Measurements from ENCODE around the gene KIF26B. TPM values are rescaled to one million over a fixed set of nuclear protein-coding genes. Genes with fewer than 3 reads are reported as not detected.

KIF26B gene
- total RNA-seq, 1 donor from 2014 or later, result 4.0 TPM

DNA sequence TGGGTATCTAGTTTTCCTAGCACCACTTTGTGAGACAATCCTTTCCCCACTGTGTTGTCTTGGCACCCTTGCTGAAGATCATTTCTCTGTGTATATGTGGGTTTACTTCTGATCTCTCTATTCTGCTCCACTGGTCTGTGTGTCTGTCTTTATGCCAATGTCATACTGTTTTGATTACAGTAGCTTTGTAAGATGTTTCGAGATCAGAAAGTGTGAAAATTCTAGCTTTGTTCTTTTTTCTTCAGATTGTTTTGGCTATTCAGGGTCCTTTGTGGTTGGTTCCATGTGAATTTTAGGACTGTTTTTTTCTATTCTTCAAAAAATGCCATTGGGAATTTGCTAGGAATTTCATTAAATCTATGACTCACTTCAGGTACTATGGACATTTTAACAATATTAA lies 116.2 kb downstream of the KIF26B start:
- no peak for DNase-seq (ENCODE audit: extremely low read depth, low read depth, low spot score)

DNA sequence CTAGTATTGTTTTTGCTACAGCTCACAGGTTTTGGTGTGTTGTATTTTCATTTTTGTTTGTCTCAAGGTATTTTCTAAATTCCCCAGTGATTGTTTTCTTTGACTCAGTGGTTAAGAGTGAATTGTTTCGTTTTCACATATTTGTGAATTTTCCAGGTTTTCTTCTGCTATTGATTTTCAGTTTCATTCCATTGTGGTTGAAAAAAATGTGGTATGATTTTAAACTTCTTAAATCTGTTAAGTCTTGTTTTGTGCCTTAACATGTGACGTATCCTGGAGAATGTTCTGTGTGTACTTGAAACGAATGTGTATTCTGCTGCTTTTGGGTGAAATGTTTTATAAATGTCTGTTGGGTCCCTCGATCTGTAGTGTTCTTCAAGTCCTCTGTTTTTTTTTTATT lies 117.9 kb downstream of the KIF26B start:
- no peak for DNase-seq (ENCODE audit: extremely low read depth, low read depth, low spot score)

DNA sequence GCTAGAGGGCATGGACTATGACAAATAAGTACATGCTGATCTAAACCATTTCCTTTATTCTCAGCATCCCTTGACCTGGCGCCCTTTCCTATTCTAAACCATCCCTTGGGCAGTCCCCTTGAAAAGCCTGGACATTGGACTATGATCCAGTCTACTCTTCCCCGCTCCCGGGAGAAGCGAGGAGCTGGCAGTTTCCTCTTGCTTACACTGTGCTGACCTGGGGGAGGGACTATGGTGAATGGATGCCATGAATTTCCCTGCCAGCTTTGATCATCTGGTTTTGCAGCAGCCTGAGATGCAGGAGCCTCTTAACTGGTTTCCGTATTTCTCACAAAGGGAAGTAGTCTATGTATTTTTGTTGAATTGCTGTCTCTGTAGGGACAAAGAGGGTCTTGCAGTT lies 121.7 kb downstream of the KIF26B start:
- DNase-seq (ENCODE audit: extremely low read depth, low read depth, low spot score), result no peak

DNA sequence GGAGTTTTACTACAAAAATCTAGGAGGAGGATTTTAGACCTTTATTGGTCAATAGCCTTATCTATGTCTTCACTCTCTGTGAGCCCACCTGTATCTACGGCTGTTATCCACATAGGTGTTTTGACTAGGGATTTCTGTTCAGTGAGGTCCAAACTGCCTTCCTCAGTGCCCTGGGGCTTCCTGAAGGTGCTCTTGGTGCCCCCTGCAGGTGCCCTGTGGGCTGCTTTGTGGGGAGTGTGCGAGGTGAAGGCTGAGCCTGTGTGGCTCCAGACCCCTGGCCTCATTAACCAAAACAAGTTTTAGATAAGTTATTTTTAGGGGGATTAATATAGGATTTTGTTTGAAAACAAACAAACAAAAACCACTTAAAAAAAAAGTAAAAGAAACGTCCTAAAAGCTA lies 122.5 kb downstream of the KIF26B start:
- no peak for DNase-seq (ENCODE audit: extremely low read depth, low read depth, low spot score)

DNA sequence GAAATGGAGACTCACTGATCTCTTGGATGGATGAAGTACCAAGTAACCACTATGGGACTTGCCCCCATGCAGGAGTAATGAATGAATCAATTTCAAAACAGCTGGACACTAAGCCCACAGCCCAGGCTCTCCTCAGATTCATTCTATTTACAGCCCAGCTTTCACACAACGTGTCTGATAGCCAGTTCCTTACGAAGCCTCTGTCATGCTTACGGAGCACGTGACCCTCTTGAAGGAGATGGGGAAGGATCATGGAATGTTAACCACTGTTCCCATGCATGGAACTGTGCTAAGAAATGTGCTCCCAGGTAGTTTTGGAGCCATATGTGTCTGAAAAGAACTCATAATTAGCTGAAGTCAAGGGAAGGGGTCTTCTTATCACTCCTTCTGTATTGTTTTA lies 124.1 kb downstream of the KIF26B start:
- no peak for DNase-seq (ENCODE audit: extremely low read depth, low read depth, low spot score)

DNA sequence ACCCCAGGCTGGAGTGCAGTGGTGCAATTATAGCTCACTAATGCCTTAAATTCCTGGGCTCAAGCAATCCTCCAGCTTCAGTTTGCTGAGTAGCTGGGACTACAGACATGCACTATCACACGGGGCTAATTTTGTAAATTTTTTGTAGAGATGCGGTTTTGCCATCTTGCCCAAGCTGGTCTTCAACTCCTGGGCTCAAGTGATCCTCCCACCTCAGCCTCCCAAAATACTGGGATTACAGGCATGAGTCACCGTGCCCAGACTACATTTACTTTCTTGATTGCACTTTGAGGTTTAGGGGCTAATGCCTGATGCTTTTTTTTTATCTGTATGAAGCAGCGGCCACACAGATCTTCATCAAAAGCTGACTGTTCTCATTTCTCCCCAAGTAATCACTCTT lies 124.6 kb downstream of the KIF26B start:
- DNase-seq (ENCODE audit: extremely low read depth, low read depth, low spot score), result no peak

DNA sequence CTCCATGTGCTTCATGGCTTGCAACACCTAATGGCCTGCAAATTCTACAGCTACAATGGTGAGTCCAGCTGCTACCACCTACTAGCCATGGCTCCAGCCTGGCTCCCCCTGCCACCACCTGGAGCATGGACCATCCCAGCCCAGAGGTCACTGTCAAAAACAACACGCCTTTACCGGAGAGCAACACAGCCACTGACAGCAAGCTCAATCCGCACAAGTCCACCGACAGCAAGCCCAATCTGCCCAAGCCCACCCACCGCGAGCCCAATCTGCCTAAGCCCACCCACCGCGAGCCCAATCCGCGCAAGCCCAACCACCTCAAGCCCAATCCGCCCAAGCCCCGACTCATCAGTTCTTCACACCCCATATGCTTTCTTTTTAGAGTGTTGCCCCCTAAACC lies 128.2 kb downstream of the KIF26B start:
- no peak for DNase-seq (ENCODE audit: extremely low read depth, low read depth, low spot score)

DNA sequence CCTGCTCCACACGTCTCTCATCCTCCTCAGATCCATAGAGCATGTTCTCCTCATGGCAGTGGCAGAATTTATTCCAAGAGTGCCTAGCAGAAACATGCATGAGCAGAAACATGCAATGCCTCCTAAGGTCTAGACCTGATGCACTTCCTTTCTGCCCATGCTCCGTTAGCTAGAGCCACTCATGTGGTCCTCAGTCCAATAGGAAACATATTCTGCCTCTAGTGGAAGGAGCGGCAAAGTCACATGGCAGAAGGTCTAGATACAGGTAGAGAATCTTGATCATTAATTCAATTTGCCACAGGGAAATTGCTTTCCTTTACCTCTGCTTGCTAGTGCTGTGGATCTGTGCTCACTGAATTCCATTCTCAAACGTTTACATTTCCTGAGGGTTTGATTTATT lies 130.4 kb downstream of the KIF26B start:
- DNase-seq (ENCODE audit: extremely low read depth, low read depth, low spot score), result no peak

DNA sequence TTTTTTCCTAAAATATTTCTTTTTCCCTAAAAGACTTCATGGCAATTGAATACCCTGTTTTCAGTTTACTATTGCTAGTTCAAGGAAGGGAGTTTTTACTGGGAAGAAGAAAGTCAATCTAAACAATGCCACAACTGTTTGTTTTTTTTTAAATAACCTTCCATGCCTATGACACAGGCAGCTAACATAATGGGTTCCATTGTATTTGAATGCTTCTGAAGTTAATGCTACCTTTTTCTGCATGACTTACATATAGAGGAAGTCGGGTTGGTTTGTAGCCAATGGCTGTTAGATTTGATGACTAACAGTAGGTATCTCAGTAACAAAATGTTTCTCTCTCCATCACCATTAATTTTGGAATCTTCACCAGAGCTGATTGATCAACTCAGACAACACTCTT lies 134.0 kb downstream of the KIF26B start:
- no peak for DNase-seq (ENCODE audit: extremely low read depth, low read depth, low spot score)

DNA sequence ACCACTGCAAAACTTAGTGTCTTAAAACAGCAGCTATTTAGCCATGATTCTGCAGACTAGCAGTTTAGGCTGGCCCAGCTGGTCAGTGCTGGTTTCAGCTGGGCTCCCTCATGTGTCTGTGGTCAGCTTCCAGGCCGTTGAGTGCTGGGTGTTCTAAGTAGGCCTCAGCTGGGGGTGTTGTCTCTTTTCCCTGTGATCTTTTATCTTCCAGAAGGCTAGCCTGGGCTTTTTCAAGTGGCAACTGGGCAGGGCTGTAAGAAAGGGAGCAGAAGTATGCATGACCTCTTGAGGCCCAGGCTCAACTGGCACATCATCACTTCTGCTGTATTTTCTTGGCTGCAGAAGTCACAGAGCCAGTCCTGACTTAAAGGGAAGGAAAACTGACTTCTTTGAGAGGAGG lies 136.1 kb downstream of the KIF26B start:
- no peak for DNase-seq (ENCODE audit: extremely low read depth, low read depth, low spot score)

DNA sequence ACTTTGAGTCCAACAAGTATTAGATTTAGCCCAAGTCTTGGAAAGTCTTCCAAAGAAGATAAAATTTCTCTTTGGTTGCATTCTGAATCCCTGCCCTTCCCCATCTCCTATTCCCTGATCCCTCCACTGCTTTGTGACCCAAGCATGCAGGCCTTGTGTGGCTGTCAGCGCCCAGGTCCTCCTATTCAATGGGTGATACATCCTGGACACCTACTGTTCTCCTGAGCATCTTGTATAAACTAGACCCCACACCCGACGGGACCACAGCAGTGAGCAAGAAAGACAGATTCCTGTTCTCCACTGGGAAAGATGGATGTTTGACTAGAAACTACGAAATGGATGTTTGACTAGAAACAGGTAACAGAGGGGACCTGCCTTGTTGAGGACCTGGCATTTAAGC lies 136.6 kb downstream of the KIF26B start:
- no peak for DNase-seq (ENCODE audit: extremely low read depth, low read depth, low spot score)

DNA sequence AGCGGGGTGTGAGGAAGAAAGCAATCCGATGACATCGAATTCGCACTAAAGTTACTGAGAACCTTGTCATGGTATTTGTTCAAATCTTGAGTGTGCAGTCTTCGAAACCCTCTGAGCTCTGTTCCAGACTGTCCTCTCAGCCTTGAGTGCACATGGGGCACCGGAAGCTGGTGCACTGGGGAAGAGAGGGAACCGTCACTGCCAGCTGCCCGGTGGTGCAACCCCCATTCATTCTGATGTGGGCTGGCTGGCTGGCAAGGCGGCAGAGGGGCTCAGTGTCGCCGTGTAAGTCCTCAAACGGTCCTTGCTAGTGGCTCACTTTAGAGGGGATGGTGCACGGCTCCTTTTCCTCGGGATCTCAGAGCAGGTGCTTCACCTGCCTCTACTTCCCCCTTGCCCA lies 137.4 kb downstream of the KIF26B start:
- DNase-seq (ENCODE audit: extremely low read depth, low read depth, low spot score), result no peak

DNA sequence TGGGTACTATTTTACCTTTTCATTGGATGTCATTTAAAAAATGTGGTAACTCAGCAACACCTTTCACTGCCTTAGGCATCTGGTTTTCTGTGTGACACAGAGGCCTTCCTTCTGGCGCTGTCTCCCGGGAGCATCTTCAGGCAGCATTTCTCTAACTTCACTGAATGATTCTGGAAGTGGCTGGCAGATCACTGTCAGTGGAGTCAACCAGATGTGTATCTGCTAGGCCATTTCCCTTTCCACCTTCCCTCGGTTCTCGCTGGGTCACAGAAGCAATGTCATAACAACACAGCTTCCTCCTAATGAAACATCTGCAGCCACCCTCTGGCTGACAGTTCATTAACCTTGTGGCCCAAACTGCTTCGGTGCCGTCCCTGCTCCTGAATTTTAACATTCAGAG lies 137.8 kb downstream of the KIF26B start:
- DNase-seq (ENCODE audit: extremely low read depth, low read depth, low spot score), result no peak

DNA sequence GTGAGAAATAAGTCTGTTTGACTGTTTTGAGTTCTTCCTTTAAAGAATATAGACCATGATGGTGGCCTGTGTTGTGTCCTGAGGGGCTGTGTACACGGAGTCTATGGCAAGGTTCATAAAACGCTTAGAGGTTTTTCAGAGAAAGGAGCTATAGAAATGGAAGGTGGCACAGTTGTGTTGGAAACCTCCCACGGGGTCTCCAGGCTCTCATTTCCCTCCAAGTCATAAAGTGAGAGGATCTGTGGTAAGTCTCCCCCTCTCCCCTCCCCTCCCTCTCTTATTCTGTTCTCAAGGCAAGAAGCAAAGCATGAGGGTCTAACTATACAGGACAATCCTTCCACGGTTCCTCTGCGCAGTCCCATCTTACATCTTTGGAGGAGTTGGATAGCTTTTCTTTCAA lies 139.2 kb downstream of the KIF26B start:
- DNase-seq (ENCODE audit: extremely low read depth, low read depth, low spot score), result no peak

DNA sequence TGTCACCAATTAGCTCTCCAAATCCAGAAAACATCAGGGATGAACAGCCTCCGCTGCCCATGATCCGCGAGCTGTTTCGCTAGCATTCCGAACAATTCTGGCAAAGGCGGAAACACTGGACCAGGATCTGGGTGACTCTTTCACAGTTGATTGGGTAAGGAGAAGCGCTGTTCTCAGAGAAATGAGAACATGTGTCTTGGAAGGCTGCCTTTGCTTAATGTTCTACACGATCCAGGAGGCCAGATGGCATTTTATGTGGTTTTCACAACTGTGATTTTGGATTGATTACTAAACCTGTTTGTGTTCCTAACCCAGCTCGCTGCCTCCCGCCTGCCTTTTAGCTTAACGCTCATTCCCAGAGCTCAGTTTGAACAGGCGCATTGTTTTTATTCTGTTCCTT lies 144.0 kb downstream of the KIF26B start:
- no peak for DNase-seq (ENCODE audit: extremely low read depth, low read depth, low spot score)

DNA sequence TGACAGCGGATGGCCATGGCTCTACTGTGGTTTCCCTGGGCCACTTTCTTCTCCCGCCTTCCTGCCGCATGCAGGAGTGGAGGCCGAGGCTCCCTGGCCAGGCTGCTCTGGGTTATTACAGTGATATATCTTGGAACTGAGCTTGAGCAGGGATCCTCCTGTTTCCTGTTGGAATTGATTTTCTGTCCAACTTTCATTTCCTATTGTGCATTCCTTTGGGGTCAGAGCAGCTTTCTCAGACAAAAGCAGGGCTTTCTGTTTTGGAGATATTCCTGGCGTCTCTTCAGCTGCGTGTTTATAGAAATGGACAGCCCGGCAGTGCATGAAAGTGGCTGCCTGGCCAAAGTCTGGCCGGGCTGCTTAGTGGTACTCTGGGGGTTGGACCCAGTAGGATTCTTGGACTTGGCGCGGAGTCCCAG lies 146.4 kb downstream of the KIF26B start:
- DNase-seq (ENCODE audit: extremely low read depth, low read depth, low spot score), result no peak

DNA sequence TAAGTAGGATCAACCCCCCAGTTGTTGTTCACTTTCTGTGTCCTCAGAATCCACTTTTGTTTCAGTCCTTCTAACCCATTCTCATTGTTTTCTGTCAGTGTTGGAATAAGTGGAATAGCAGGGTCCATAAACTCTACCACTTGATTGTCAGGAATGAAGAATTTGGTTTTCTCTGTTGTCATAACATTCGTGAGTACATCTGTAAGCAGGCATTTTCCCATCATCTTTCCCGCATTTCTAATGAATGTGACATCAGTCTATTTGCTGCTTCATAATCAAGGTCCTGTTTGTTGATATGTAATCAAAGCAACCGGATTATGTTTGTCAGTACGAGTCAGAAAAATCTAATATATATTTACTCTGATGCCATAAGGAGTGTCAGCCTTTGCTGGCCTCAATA lies 147.1 kb downstream of the KIF26B start:
- no peak for DNase-seq (ENCODE audit: extremely low read depth, low read depth, low spot score)

DNA sequence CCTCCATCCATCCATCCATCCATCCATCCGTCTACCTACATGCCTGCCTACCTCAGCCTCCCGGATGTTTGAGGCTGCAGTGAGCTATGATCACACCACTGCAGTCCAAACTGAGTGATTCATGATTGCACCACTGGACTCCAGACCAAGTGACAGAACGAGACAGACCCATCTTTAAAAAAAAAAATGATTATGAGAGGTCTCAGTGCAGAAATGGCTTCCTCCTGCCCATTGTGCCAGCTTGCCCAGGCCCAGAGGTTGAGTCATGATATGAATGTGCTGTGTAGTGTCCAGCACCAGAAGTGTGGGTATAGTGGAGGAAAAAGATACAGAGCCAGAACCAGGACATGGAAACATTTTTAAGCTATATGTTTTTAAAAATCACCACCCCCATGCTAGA lies 149.9 kb downstream of the KIF26B start:
- DNase-seq (ENCODE audit: extremely low read depth, low read depth, low spot score), result no peak

DNA sequence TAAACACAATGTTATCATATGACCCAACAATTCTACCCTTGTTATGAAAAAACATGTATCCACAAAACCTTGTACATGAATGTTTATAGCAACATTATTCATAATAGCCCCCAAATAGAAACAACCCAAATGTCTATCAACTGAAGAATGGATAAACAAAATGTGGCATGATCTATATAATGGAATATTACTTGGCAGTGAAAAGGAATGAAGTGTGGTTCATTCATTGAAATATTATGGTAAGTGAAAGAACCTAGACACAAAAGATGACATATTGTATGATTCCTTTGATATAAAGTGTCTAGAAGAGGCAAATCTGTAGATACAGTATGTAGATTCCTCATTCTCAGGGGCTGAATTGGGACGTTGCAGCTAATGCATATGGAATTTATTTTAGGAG lies 151.2 kb downstream of the KIF26B start:
- no peak for DNase-seq (ENCODE audit: extremely low read depth, low read depth, low spot score)

DNA sequence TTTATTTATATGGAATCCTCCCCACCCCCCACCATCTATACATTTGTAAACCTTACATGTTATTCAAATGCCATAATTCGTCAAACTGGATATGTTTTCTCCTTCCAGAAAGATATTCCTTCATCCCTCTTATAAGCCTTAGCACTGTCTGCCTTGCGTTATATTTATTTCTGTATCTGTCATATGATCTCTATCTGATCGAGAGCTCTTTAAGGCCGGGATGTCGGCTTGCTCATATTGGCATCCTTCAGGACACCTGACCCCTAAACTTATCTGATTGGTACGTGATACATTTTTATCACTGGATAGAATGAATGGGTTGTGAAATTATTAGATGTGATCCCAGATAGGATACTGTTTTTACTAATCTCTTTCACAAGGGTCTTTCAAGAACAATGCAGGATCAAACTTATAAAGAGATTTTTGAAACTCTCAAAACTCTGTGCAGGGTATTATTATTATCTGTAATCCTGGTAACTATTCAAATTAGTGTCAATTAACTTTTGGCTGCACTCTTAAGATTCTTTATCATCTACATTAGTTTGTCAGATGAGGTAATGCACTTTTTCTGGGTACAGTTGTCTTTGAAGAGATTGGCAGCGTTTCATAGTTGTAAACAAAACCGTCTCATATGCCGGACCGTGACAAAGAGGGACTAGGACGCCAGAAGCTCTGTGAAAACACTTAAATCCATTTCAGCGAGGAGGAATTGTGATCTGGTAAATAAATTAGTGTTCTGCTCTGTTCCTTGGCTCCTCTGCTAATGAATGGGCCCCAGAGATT lies 152.0 kb downstream of the KIF26B start:
- no peak for DNase-seq (ENCODE audit: extremely low read depth, low read depth, low spot score)

DNA sequence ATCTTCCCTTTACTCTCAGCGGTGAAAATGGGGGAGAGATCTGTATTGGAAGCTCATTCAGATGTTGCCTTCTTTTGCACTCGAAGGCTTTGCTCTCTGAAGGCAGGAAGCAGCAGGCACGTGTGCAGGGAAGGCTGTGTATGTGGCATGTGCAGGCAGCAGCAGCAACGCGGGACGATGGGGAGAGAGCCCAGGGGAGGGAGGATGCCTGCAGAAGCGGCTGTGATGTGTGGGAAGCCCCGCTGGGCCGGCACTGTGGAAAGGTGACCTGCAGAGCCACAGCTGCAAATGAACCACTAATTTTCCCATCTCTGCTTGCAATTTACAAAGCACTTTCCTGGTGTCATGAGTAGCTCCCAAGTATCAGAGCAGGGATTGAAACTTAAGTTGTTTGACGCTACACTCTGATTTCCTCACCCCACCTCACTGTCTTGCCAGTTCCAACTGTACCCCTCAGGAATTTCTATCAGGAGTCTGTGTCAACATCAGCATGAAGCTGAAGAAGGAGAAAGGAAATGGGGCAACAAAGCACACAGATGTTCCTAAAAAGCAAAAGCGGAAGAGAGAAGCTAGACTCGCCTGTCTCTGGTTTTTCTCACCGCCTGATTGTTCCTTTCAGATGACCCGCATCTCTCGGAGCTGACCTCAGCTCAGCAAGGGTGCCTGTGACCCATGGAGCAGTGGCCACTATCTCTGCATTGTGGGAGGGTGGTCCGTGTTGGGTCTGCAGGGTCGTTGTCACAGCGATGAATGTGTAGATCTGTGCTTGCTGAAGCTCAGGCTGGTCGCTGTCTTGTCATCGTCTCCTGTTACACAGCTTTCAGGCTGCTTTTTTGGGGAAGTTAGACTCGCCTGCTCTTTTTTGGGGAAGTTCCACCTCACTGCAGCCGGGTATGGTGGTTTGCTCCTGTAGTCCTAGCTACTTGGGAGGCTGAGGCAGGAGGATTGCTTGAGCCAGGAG lies 156.1 kb downstream of the KIF26B start:
- no peak for DNase-seq (ENCODE audit: extremely low read depth, low read depth, low spot score)

Data from glomerular endothelial cell (primary cell).